DND-41 (cell line): Measurements from ENCODE around the gene ZNF574.

ENCODE experiments used
- EZH2 ChIP-seq: IDR thresholded peaks from 3 replicates; pipeline ENCODE4 v1.6.1; 2012; ENCODE audit warnings: borderline replicate concordance, low read depth, mild to moderate bottlenecking, moderate library complexity, low read length, inconsistent platforms; ENCODE audit not compliant: severe bottlenecking
- TF ChIP-seq, protein P1 (sequence below): IDR thresholded peaks from 2 replicates; pipeline ENCODE4 v1.5.1; 2012; ENCODE audit warnings: borderline replicate concordance, low read length, moderate library complexity, mild to moderate bottlenecking; ENCODE audit not compliant: poor library complexity, severe bottlenecking; ENCODE audit errors: extremely low read depth

DNA sequence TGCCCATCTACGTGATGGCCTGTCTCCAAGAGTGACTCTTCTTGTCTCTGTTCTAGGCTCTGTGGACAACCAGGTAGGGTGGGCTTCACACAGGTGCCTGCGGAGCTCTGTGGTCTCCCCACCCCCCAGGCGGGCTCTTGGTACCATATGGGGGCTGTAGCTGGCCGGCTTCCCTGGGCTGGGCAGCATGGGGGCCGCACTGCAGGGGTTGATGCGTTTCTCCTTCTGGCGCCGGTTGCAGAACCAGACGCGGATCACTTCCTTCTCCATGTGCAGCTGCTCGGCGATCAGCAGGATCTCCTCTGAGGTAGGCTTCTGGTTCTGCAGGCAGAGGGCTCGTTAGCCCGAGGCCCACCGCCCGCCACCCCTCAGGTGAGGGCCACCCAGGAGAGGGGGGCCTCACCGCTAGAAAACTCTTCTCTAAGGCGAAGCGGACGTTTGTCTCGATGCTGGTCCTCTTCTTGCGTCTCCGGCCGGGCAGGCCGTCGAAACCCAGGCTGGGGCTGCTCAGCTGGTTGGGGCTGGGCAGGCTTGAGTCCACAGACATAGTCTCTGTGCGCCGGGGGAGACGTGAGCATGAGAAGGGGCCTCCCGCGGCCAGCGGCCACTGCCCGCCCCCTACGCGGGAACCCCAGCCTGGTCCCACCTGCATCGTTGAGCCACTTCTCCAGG lies 19.3 kb downstream of the ZNF574 start:
- TF ChIP-seq EZH2, result no peak
- TF ChIP-seq, protein P1, sequence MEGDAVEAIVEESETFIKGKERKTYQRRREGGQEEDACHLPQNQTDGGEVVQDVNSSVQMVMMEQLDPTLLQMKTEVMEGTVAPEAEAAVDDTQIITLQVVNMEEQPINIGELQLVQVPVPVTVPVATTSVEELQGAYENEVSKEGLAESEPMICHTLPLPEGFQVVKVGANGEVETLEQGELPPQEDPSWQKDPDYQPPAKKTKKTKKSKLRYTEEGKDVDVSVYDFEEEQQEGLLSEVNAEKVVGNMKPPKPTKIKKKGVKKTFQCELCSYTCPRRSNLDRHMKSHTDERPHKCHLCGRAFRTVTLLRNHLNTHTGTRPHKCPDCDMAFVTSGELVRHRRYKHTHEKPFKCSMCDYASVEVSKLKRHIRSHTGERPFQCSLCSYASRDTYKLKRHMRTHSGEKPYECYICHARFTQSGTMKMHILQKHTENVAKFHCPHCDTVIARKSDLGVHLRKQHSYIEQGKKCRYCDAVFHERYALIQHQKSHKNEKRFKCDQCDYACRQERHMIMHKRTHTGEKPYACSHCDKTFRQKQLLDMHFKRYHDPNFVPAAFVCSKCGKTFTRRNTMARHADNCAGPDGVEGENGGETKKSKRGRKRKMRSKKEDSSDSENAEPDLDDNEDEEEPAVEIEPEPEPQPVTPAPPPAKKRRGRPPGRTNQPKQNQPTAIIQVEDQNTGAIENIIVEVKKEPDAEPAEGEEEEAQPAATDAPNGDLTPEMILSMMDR, result no peak
